HCT116 (cell line): ENCODE results near the gene HPS1. TPM values are rescaled to one million over a fixed set of nuclear protein-coding genes. Genes with fewer than 3 reads are reported as not detected.

Experiments used
- ATAC-seq: fragments of 200-7000 bp; cut with Tn5 transposase; 2 replicates; pipeline ENCODE4 v1.9.1; 2020; ENCODE audit warnings: mild to moderate bottlenecking, moderate library complexity
- BruUV-seq: library from RNA; stranded (reverse); fragments of 400-500 nt; replicated peaks from 2 replicates; lab custom pipeline; 2021; lab: Mats Ljungman, UMichigan
- CTCF ChIA-PET: fragments of 300-600 bp; sonication (Branson Sonifier 250); formaldehyde crosslinking; loops from one replicate; lab custom pipeline; 2021; ENCODE audit warnings: antibody characterized with exemption; lab: Charles Lee
- POLR2A ChIA-PET: fragments of 300-600, 350-600 bp; sonication (Branson Sonifier 250); formaldehyde crosslinking; loops from one replicate; lab custom pipeline; 2021; ENCODE audit warnings: antibody characterized with exemption; lab: Charles Lee
- RAD21 ChIA-PET, 2 experiments: fragments of 300-600 bp; sonication (Branson Sonifier 250); formaldehyde crosslinking; loops; one replicate each; lab custom pipeline; 2023; ENCODE audit warnings: low total read pairs in 2 of 2; ENCODE audit not compliant: uncharacterized antibody in 2 of 2, unreplicated experiment in 2 of 2, low non-redundant PET in 1 of 2; lab: Charles Lee
- DNase-seq: peaks from one replicate; pipeline ENCODE4 v3.0.0-alpha.2; 2010; ENCODE audit warnings: low read depth, low spot score
- H2AFZ ChIP-seq: fragments of 200-600 bp; shearing (Covaris generic), sonication (generic); 2 replicates; pipeline ENCODE4 v1.6.1; 2017; ENCODE audit warnings: low read depth, mixed run types, mixed read lengths, antibody characterized with exemption, low read length; ENCODE audit not compliant: poor library complexity, severe bottlenecking
- H3K27ac ChIP-seq: 2 replicates; pipeline ENCODE4 v1.5.1; 2012; ENCODE audit warnings: low read depth, low read length
- H3K27me3 ChIP-seq: fragments of 200-600 bp; sonication (generic); 2 replicates; pipeline ENCODE4 v1.6.1; 2016; ENCODE audit warnings: mixed run types, low read length, mixed read lengths; ENCODE audit not compliant: insufficient read depth
- H3K36me3 ChIP-seq, 2 experiments: fragments of 200-500 bp in 1 of 2; fragments of 200-600 bp in 1 of 2; sonication (Bioruptor generic) in 1 of 2; sonication (generic) in 1 of 2; 2 replicates each; pipeline versions ENCODE4 v1.5.1 to v1.6.1; 2014 to 2016; ENCODE audit warnings: low read length in 2 of 2, inconsistent platforms in 1 of 2, mixed read lengths in 1 of 2, mixed run types in 1 of 2; ENCODE audit not compliant: insufficient read depth in 2 of 2, control insufficient read depth in 1 of 2
- H3K4me1 ChIP-seq, 2 experiments: fragments of 200-600 bp in 1 of 2; sonication (generic) in 1 of 2; 2 replicates each; pipeline versions ENCODE4 v1.5.1 to v1.6.1; 2012 to 2017; ENCODE audit warnings: low read length in 2 of 2, inconsistent platforms in 1 of 2, mild to moderate bottlenecking in 1 of 2, mixed read lengths in 1 of 2, mixed run types in 1 of 2, moderate library complexity in 1 of 2; ENCODE audit not compliant: insufficient read depth in 2 of 2, control insufficient read depth in 1 of 2
- H3K4me2 ChIP-seq: fragments of 200-600 bp; sonication (generic); 2 replicates; pipeline ENCODE4 v1.6.1; 2017; ENCODE audit warnings: mixed run types, low read length, mixed read lengths
- H3K4me3 ChIP-seq, 2 experiments: fragments of 200-600 bp in 1 of 2; sonication (generic) in 1 of 2; replicated peaks in 1 of 2; 2 replicates each; pipeline ENCODE4 v1.5.1; 2011 to 2016; ENCODE audit warnings: low read length in 2 of 2, control low read depth in 1 of 2, low read depth in 1 of 2, mild to moderate bottlenecking in 1 of 2, mixed read lengths in 1 of 2, mixed run types in 1 of 2
- H3K79me2 ChIP-seq: fragments of 200-600 bp; sonication (generic); 2 replicates; pipeline ENCODE4 v1.6.1; 2017; ENCODE audit warnings: mild to moderate bottlenecking, mixed run types, low read length, moderate library complexity, mixed read lengths; ENCODE audit not compliant: insufficient read depth
- H3K9ac ChIP-seq: fragments of 200-600 bp; sonication (generic); 2 replicates; pipeline ENCODE4 v1.6.1; 2016; ENCODE audit warnings: low read length, mixed read lengths
- H3K9me2 ChIP-seq: fragments of 200-600 bp; sonication (generic), shearing (Covaris generic); 2 replicates; pipeline ENCODE4 v1.6.1; 2017; ENCODE audit warnings: mixed run types, mild to moderate bottlenecking, moderate library complexity; ENCODE audit not compliant: insufficient read depth
- H3K9me3 ChIP-seq, 2 experiments: fragments of 200-500 bp in 1 of 2; fragments of 200-600 bp in 1 of 2; sonication (Bioruptor generic) in 1 of 2; sonication (generic) in 1 of 2; 2 replicates each; pipeline ENCODE4 v1.6.1; 2014 to 2017; ENCODE audit warnings: low read length in 2 of 2, mixed read lengths in 2 of 2, inconsistent platforms in 1 of 2, low read depth in 1 of 2, mild to moderate bottlenecking in 1 of 2, mixed run types in 1 of 2, moderate library complexity in 1 of 2; ENCODE audit not compliant: control insufficient read depth in 1 of 2, insufficient read depth in 1 of 2
- H4K20me1 ChIP-seq: fragments of 200-600 bp; sonication (generic), shearing (Covaris generic); 2 replicates; pipeline ENCODE4 v1.6.1; 2017; ENCODE audit warnings: mixed run types, mild to moderate bottlenecking, moderate library complexity; ENCODE audit not compliant: insufficient read depth
- ATF3 ChIP-seq: IDR thresholded peaks from 2 replicates; pipeline ENCODE4 v1.6.1; 2012
- CEBPB ChIP-seq: IDR thresholded peaks from 2 replicates; pipeline ENCODE4 v1.6.1; 2012; ENCODE audit warnings: low read depth
- EGR1 ChIP-seq: IDR thresholded peaks from 2 replicates; pipeline ENCODE4 v1.6.1; 2012; ENCODE audit warnings: low read depth
- EZH2 ChIP-seq: fragments of 200-600 bp; sonication (generic); IDR thresholded peaks from 2 replicates; pipeline ENCODE4 v1.6.1; 2017; ENCODE audit warnings: antibody characterized with exemption, mixed run types
- EZH2phosphoT487 ChIP-seq: fragments of 200-600 bp; IDR thresholded peaks from 2 replicates; pipeline ENCODE4 v1.6.1; 2018; ENCODE audit warnings: antibody characterized with exemption, borderline replicate concordance
- FOSL1 ChIP-seq: IDR thresholded peaks from 2 replicates; pipeline ENCODE4 v1.6.1; 2012; ENCODE audit warnings: low read depth
- MAX ChIP-seq: IDR thresholded peaks from 2 replicates; pipeline ENCODE4 v1.6.1; 2012
- POLR2A ChIP-seq: IDR thresholded peaks from 2 replicates; pipeline ENCODE4 v1.7.0; 2011; ENCODE audit warnings: borderline replicate concordance; ENCODE audit not compliant: insufficient read depth, insufficient read length; ENCODE audit errors: extremely low read depth
- POLR2AphosphoS5 ChIP-seq: IDR thresholded peaks from 2 replicates; pipeline ENCODE4 v1.6.1; 2011; ENCODE audit warnings: mild to moderate bottlenecking, low read depth, low read length, moderate library complexity
- RAD21 ChIP-seq: IDR thresholded peaks from 2 replicates; pipeline ENCODE4 v1.6.1; 2012; ENCODE audit warnings: low read depth, mild to moderate bottlenecking
- REST ChIP-seq: IDR thresholded peaks from 2 replicates; pipeline ENCODE4 v1.6.1; 2012; ENCODE audit warnings: low read depth
- SRF ChIP-seq: IDR thresholded peaks from 2 replicates; pipeline ENCODE4 v1.6.1; 2012; ENCODE audit warnings: low read depth
- YY1 ChIP-seq: IDR thresholded peaks from 2 replicates; pipeline ENCODE4 v1.6.1; 2011; ENCODE audit warnings: low read length, low read depth, moderate library complexity, mild to moderate bottlenecking; ENCODE audit not compliant: insufficient replicate concordance; ENCODE audit errors: extremely low read depth
- ZFX ChIP-seq: fragments of 450-650 bp; IDR thresholded peaks from 2 replicates; pipeline ENCODE4 v1.6.1; 2017
- ZNF274 ChIP-seq: fragments of 200-500 bp; sonication (Bioruptor generic); IDR thresholded peaks from 2 replicates; pipeline ENCODE4 v1.6.1; 2014; ENCODE audit warnings: mild to moderate bottlenecking, low read depth, low read length, inconsistent platforms
- intact Hi-C: fragments of 100-400 bp; cut with micrococcal nuclease; formaldehyde crosslinking; loops from 2 replicates; pipeline ENCODE4 v1.10.0; 2022
- total RNA-seq: library from RNA; stranded (reverse); gene quantifications from one replicate; pipeline ENCODE4 v1.2.1, GENCODE V29; 2021; ENCODE audit not compliant: unreplicated experiment

Gene HPS1
- total RNA-seq, 1 experiment from 2014 or later = 64.3 TPM

GRCh38 chr10:98463016-98463415 lies 16.3 kb upstream of the HPS1 start (continued):
- TF ChIP-seq MAX (no peak), EZH2 (no peak), ATF3 (no peak), EGR1 (no peak), YY1 (no peak), EZH2phosphoT487 (no peak), RAD21 (no peak), POLR2A (no peak), ZFX (no peak)

GRCh38 chr10:98461500-98461842 lies 14.7 kb upstream of the HPS1 start:
- no TSS peak for BruUV-seq
- CTCF ChIA-PET = interaction anchor here (1.2 to 1.9 kb wide), 3 partner anchors 36 to 785 kb away, joined by 3 to 7 read pairs (median 3); no protein-coding TSS in a partner anchor
- DNase-seq (no peak), ATAC-seq (no peak)
- TF ChIP-seq ZNF274 = no peak
- no peak for TF ChIP-seq MAX
- no peak for TF ChIP-seq POLR2AphosphoS5
- no peak for TF ChIP-seq FOSL1
- no peak for TF ChIP-seq EGR1
- TF ChIP-seq REST = no peak
- no peak for TF ChIP-seq ATF3
- TF ChIP-seq CEBPB = no peak
- TF ChIP-seq SRF = no peak
- TF ChIP-seq ZFX = no peak
- intact Hi-C loops = loop anchor here (10.0 kb wide), 1 partner anchor 913 kb away; no protein-coding TSS in a partner anchor
- H3K79me2 ChIP-seq = no peaks in the 10 kb centered on the region
- H2AFZ ChIP-seq = peak overlapping the region; percentile 33
- RAD21 ChIA-PET = interaction anchor here in 1 of 2 experiments (0.6 kb wide), 1 partner anchor 162 kb away, joined by 3 read pairs; no protein-coding TSS in a partner anchor
- no peaks in the 10 kb centered on the region; the same call in 1 of the 2 replicates for H3K27me3 ChIP-seq
- no peaks in the 10 kb centered on the region for H3K9me3 ChIP-seq
- H3K9me2 ChIP-seq = no peaks in the 10 kb centered on the region
- H3K27ac ChIP-seq = no peak overlapping the region
- no peaks in the 10 kb centered on the region for H3K36me3 ChIP-seq
- no peak overlapping the region for H3K9ac ChIP-seq
- H3K4me3 ChIP-seq = no peak overlapping the region
- peak overlapping the region; percentile 51 for H3K4me2 ChIP-seq
- POLR2A ChIA-PET = interaction anchor here (1.3 to 1.4 kb wide), 2 partner anchors 15 to 46 kb away, joined by 3 to 5 read pairs; partner anchors contain the start of gene PYROXD2
- peaks cover 11 to 14% of the 10 kb centered on the region in 2 experiments for H3K4me1 ChIP-seq
- H4K20me1 ChIP-seq = no peaks in the 10 kb centered on the region
